Astrocyte (in vitro differentiated cells and primary cell): ENCODE data around the gene GCK. TPM values are rescaled to one million over a fixed set of nuclear protein-coding genes. Genes with fewer than 3 reads are reported as not detected.
A peak's percentile ranks its signal among the peaks of the same experiment; 100 is the strongest.

Experiments used
- DNase-seq: peaks from one replicate; pipeline ENCODE4 v3.0.0-alpha.2; 2010; ENCODE audit warnings: low read depth
- FAIRE-seq: peaks from 2 replicates; lab custom pipeline; 2011; peaks lifted over from hg19 to GRCh38; lab: Jason Lieb, UNC
- H2AFZ ChIP-seq: 2 replicates; pipeline ENCODE4 v1.6.0; 2012; ENCODE audit warnings: low read depth, low read length, inconsistent platforms
- H3K27ac ChIP-seq: 2 replicates; pipeline ENCODE4 v1.5.1; 2011; ENCODE audit warnings: low read depth, low read length, inconsistent platforms
- H3K27me3 ChIP-seq: 2 replicates; pipeline ENCODE4 v1.6.0; 2011; ENCODE audit warnings: low read length, inconsistent platforms; ENCODE audit not compliant: insufficient read depth
- H3K36me3 ChIP-seq: 2 replicates; pipeline ENCODE4 v1.5.1; 2011; ENCODE audit warnings: low read length, inconsistent platforms; ENCODE audit not compliant: insufficient read depth
- H3K4me1 ChIP-seq: 2 replicates; pipeline ENCODE4 v1.5.1; 2011; ENCODE audit warnings: low read length, inconsistent platforms; ENCODE audit not compliant: insufficient read depth
- H3K4me2 ChIP-seq: 2 replicates; pipeline ENCODE4 v1.6.0; 2012; ENCODE audit warnings: low read length, inconsistent platforms
- H3K4me3 ChIP-seq: 2 replicates; pipeline ENCODE4 v1.5.1; 2011; ENCODE audit warnings: low read depth, mild to moderate bottlenecking, low read length, inconsistent platforms; ENCODE audit not compliant: insufficient read depth
- H3K79me2 ChIP-seq: 2 replicates; pipeline ENCODE4 v1.6.0; 2012; ENCODE audit warnings: mild to moderate bottlenecking, low read length, inconsistent platforms; ENCODE audit not compliant: insufficient read depth
- H3K9ac ChIP-seq: 2 replicates; pipeline ENCODE4 v1.6.0; 2012; ENCODE audit warnings: mild to moderate bottlenecking, low read length, inconsistent platforms
- H3K9me3 ChIP-seq: 2 replicates; pipeline ENCODE4 v1.5.1; 2012; ENCODE audit warnings: low read depth, mild to moderate bottlenecking, low read length, inconsistent platforms; ENCODE audit not compliant: insufficient read depth
- H4K20me1 ChIP-seq: 2 replicates; pipeline ENCODE4 v1.6.0; 2012; ENCODE audit warnings: low read length, inconsistent platforms; ENCODE audit not compliant: insufficient read depth
- H3K27ac Mint-ChIP-seq: one replicate; pipeline ENCODE4 v1.8.0; 2021; ENCODE audit warnings: mild to moderate bottlenecking, mixed read lengths; ENCODE audit not compliant: unreplicated experiment
- H3K27me3 Mint-ChIP-seq: one replicate; pipeline ENCODE4 v1.8.0; 2021; ENCODE audit warnings: low read depth, mixed read lengths; ENCODE audit not compliant: unreplicated experiment
- H3K36me3 Mint-ChIP-seq: one replicate; pipeline ENCODE4 v1.8.0; 2021; ENCODE audit warnings: low read depth, mixed read lengths; ENCODE audit not compliant: unreplicated experiment
- H3K4me1 Mint-ChIP-seq: one replicate; pipeline ENCODE4 v1.8.0; 2021; ENCODE audit warnings: low read depth, mixed read lengths; ENCODE audit not compliant: unreplicated experiment
- H3K4me3 Mint-ChIP-seq: one replicate; pipeline ENCODE4 v1.8.0; 2021; ENCODE audit warnings: mild to moderate bottlenecking, moderate library complexity, mixed read lengths; ENCODE audit not compliant: unreplicated experiment
- H3K9me3 Mint-ChIP-seq: one replicate; pipeline ENCODE4 v1.8.0; 2021; ENCODE audit warnings: mild to moderate bottlenecking, mixed read lengths; ENCODE audit not compliant: unreplicated experiment
- CTCF ChIP-seq: IDR thresholded peaks from 2 replicates; pipeline ENCODE4 v1.5.1; 2011; ENCODE audit warnings: low read depth, mild to moderate bottlenecking, inconsistent platforms, low read length, moderate library complexity; ENCODE audit not compliant: insufficient read depth
- EZH2 ChIP-seq: IDR thresholded peaks from 2 replicates; pipeline ENCODE4 v1.6.1; 2012; ENCODE audit warnings: mild to moderate bottlenecking, low read length, inconsistent platforms; ENCODE audit not compliant: insufficient read depth
- total RNA-seq: library from RNA; stranded (reverse); gene quantifications from 2 replicates; pipeline ENCODE4 v1.2.1, GENCODE V29; 2021

Gene GCK
- total RNA-seq, 1 donor from 2014 or later = not detected

GRCh38 chr7:44094883-44095592 lies 94.2 kb downstream of the GCK start:
- TF ChIP-seq EZH2 (no peak), CTCF (no peak)
- no peak overlapping the region for H3K27ac ChIP-seq
- Mint-ChIP-seq H3K4me1 (peaks cover 10% of the 10 kb centered on the region), H3K4me3 (peak overlapping the region; percentile 21), H3K9me3 (peaks cover 3% of the 10 kb centered on the region), H3K27ac (no peak overlapping the region), H3K36me3 (no peaks in the 10 kb centered on the region), H3K27me3 (no peaks in the 10 kb centered on the region)
- no peak overlapping the region for H3K4me3 ChIP-seq
- H3K9ac ChIP-seq = no peak overlapping the region
- no peaks in the 10 kb centered on the region for H3K36me3 ChIP-seq
- no peaks in the 10 kb centered on the region for H3K4me1 ChIP-seq
- no peaks in the 10 kb centered on the region for H3K27me3 ChIP-seq
- no peak overlapping the region for H3K4me2 ChIP-seq
- FAIRE-seq = no peak
- no peak overlapping the region for H2AFZ ChIP-seq
- no peaks in the 10 kb centered on the region for H3K9me3 ChIP-seq
- DNase-seq = no peak
- H4K20me1 ChIP-seq = no peaks in the 10 kb centered on the region
- no peaks in the 10 kb centered on the region for H3K79me2 ChIP-seq

GRCh38 chr7:44094365-44094764 lies 94.9 kb downstream of the GCK start:
- Mint-ChIP-seq H3K4me3 (peak overlapping the region; percentile 21), H3K9me3 (peaks cover 3% of the 10 kb centered on the region), H3K4me1 (peaks cover 7% of the 10 kb centered on the region), H3K36me3 (no peaks in the 10 kb centered on the region), H3K27me3 (no peaks in the 10 kb centered on the region), H3K27ac (no peak overlapping the region)
- H3K9me3 ChIP-seq = no peaks in the 10 kb centered on the region
- H3K79me2 ChIP-seq = no peaks in the 10 kb centered on the region
- TF ChIP-seq CTCF = no peak
- no peak for TF ChIP-seq EZH2
- no peaks in the 10 kb centered on the region for H3K36me3 ChIP-seq
- DNase-seq = no peak
- H3K4me1 ChIP-seq = peaks cover 2% of the 10 kb centered on the region
- FAIRE-seq = no peak
- no peak overlapping the region for H2AFZ ChIP-seq
- H3K27me3 ChIP-seq = no peaks in the 10 kb centered on the region
- no peak overlapping the region for H3K4me2 ChIP-seq
- no peak overlapping the region for H3K9ac ChIP-seq
- H3K27ac ChIP-seq = no peak overlapping the region
- no peak overlapping the region for H3K4me3 ChIP-seq
- no peaks in the 10 kb centered on the region for H4K20me1 ChIP-seq

Other genes starting within 250 kb of the GCK start
- not detected in 2 replicates for gene SPDYE1, start 191.5 kb downstream of the GCK start, total RNA-seq
- 85.0 and 94.9 TPM in 2 replicates for gene DBNL, start 144.7 kb downstream of the GCK start, total RNA-seq
- 0.70 and 0.79 TPM in 2 replicates for gene PGAM2, start 123.9 kb downstream of the GCK start, total RNA-seq
- gene POLM, start 106.9 kb downstream of the GCK start, total RNA-seq = 9.6 and 10.6 TPM in 2 replicates
- 65.0 and 102 TPM in 2 replicates for gene AEBP1, start 85.1 kb downstream of the GCK start, total RNA-seq
- gene POLD2, start 65.9 kb downstream of the GCK start, total RNA-seq = 59.9 and 67.7 TPM in 2 replicates
- gene MYL7, start 48.1 kb downstream of the GCK start, total RNA-seq = 60.0 and 63.0 TPM in 2 replicates
- 215 and 216 TPM in 2 replicates for gene YKT6, start 11.5 kb upstream of the GCK start, total RNA-seq
- gene CAMK2B, start 136.2 kb upstream of the GCK start, total RNA-seq = 0.18 TPM in 1 of 2 replicates, not detected in the other